GM18909 (cell line): Measurements from ENCODE around the gene GALK2.
"Not testable (repeated sequence)": the region's sequence is repeated elsewhere in the genome, so short reads cannot be mapped to it uniquely, and the experiment has no call there.

Source experiments
- ATAC-seq: cut with Tn5 transposase; IDR thresholded peaks from one replicate; pipeline ENCODE4 v1.9.1; 2021; ENCODE audit warnings: mild to moderate bottlenecking; ENCODE audit not compliant: unreplicated experiment, poor library complexity

GALK2 gene

GRCh38 chr15:49155834-49156627 lies 14.0 kb upstream of the GALK2 start:
- ATAC-seq: no peak

GRCh38 chr15:49163678-49164077 lies 6.4 kb upstream of the GALK2 start:
- no peak for ATAC-seq

GRCh38 chr15:49164865-49165264 lies 5.2 kb upstream of the GALK2 start:
- ATAC-seq: no peak

GRCh38 chr15:49168016-49168415 lies 2.0 kb upstream of the GALK2 start:
- ATAC-seq: no peak

- no peak for ATAC-seq
These were observed 1.7 kb downstream of the GALK2 start for GRCh38 chr15:49171790-49172189.

GRCh38 chr15:49174902-49175301 lies 4.9 kb downstream of the GALK2 start:
- ATAC-seq: no peak

GRCh38 chr15:49175582-49176397 lies 5.7 kb downstream of the GALK2 start:
- ATAC-seq: not testable (repeated sequence)

- no peak for ATAC-seq
These were observed 8.4 kb downstream of the GALK2 start for GRCh38 chr15:49178497-49178896.

GRCh38 chr15:49179433-49180190 lies 9.6 kb downstream of the GALK2 start:
- ATAC-seq: no peak

GRCh38 chr15:49182128-49182527 lies 12.1 kb downstream of the GALK2 start:
- no peak for ATAC-seq

GRCh38 chr15:49183741-49184140 lies 13.7 kb downstream of the GALK2 start:
- not testable (repeated sequence) for ATAC-seq

- ATAC-seq: peak; percentile 86
These were observed 15.4 kb downstream of the GALK2 start for GRCh38 chr15:49185473-49185872.

GRCh38 chr15:49187549-49188245 lies 17.6 kb downstream of the GALK2 start:
- no peak for ATAC-seq

GRCh38 chr15:49188933-49189332 lies 18.9 kb downstream of the GALK2 start:
- ATAC-seq: no peak

- ATAC-seq: no peak
These were observed 19.6 kb downstream of the GALK2 start for GRCh38 chr15:49189631-49190030.

- no peak for ATAC-seq
These were observed 20.5 kb downstream of the GALK2 start for GRCh38 chr15:49190586-49190985.

GRCh38 chr15:49191892-49192291 lies 21.8 kb downstream of the GALK2 start:
- no peak for ATAC-seq

GRCh38 chr15:49196856-49197255 lies 26.8 kb downstream of the GALK2 start:
- ATAC-seq: no peak

- ATAC-seq: no peak
These were observed 29.6 kb downstream of the GALK2 start for GRCh38 chr15:49199666-49200065.

GRCh38 chr15:49200347-49200746 lies 30.3 kb downstream of the GALK2 start:
- ATAC-seq: no peak
